ENCODE measurements around the gene MPND.

DNA sequence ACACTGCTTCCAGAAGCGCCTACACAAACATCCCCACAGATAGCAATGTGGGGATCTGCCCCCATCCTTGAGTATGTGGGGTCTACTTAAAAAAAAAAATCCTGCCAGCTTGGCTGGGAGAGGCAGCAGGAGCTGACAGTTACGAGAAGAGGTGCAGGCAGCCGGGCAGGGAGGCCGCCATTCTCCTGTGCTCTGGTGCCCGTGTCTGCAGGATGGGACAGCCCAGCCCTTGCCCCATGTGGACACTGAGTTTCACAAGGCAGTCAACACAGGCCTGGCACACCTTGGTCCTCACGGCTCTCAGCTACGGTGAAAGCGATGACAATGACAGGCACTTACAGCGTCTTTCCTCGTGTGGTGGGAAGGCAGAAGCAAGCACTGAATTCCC is 24.0 kb downstream of the MPND start:
- TF ChIP-seq CTCF (IDR thresholded peaks at IDR 0.05): no peak
- TF ChIP-seq EP300 (IDR thresholded peaks at IDR 0.05): no peak
- no peak for TF ChIP-seq POLR2A (IDR thresholded peaks at IDR 0.05)
